Lower lobe of right lung (tissue), 2 donors: ENCODE results near the gene AGBL1. TPM values are rescaled to one million over a fixed set of nuclear protein-coding genes. Genes with fewer than 3 reads are reported as not detected.

Source experiments
- ATAC-seq, 2 donors: fragments of 200-7000 bp; cut with Tn5 transposase; one replicate each; pipeline ENCODE4 v1.9.1; 2020 to 2022; ENCODE audit warnings: mild to moderate bottlenecking in 2 of 2, moderate library complexity in 2 of 2
- DNase-seq: peaks from one replicate; pipeline ENCODE4 v3.0.0-alpha.2; 2020
- H3K27ac ChIP-seq: fragments of 200-600 bp; one replicate; pipeline ENCODE4 v1.8.0; 2022
- H3K27me3 ChIP-seq: fragments of 200-600 bp; one replicate; pipeline ENCODE4 v1.8.0; 2022; ENCODE audit warnings: low read depth
- H3K36me3 ChIP-seq: fragments of 200-600 bp; one replicate; pipeline ENCODE4 v1.8.0; 2022; ENCODE audit warnings: mild to moderate bottlenecking
- H3K4me1 ChIP-seq: fragments of 200-600 bp; one replicate; pipeline ENCODE4 v1.8.0; 2022
- H3K4me3 ChIP-seq: fragments of 200-600 bp; one replicate; pipeline ENCODE4 v1.8.0; 2022; ENCODE audit warnings: mild to moderate bottlenecking
- H3K9me3 ChIP-seq: fragments of 200-600 bp; one replicate; pipeline ENCODE4 v1.8.0; 2022
- intact Hi-C: fragments of 100-400 bp; cut with DNase I; formaldehyde crosslinking; loops from one replicate; pipeline ENCODE4 v1.11.0; 2022
- total RNA-seq: library from RNA; stranded (reverse); fragmentation: NEBNext Ultra II Directional; extraction: Animal tissue kit (Norgen Biotek cat#: 25700); gene quantifications from one replicate; pipeline ENCODE4 v1.2.1, GENCODE V29; 2021
- TF ChIP-seq, protein P1 (sequence below): fragments of 200-600 bp; IDR thresholded peaks from one replicate; pipeline ENCODE4 v1.8.0; 2022; ENCODE audit warnings: antibody characterized with exemption, mild to moderate bottlenecking
- donor health status: DM: no; HTN: yes; CAD: no; lungs with severe emphysema.

The AGBL1 gene
- total RNA-seq, 1 donor from 2014 or later: 12.0 TPM

DNA sequence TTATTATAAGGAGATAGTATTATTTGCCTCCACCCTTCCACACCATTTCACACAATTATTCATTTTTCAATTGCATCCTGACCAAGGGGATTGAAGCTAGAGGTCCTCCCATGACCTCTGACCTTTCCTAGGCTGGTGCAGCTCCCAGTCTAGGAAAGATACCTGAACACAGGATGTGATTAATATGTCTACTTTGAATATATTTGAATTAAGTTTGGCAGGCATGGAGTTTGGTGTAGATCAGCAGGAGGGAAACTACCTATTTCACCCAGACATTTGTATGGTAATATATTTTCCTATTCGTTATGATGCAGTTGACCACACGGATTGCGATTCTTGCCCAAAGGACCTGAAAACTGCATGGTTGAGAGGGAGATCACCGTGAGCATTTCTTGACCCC is 596.3 kb downstream of the AGBL1 start:
- H3K4me3 ChIP-seq: no peak overlapping the region
- intact Hi-C loops: no loop called here
- no peaks in the 10 kb centered on the region for H3K9me3 ChIP-seq
- DNase-seq (no peak), ATAC-seq (no peak)
- TF ChIP-seq, protein P1, sequence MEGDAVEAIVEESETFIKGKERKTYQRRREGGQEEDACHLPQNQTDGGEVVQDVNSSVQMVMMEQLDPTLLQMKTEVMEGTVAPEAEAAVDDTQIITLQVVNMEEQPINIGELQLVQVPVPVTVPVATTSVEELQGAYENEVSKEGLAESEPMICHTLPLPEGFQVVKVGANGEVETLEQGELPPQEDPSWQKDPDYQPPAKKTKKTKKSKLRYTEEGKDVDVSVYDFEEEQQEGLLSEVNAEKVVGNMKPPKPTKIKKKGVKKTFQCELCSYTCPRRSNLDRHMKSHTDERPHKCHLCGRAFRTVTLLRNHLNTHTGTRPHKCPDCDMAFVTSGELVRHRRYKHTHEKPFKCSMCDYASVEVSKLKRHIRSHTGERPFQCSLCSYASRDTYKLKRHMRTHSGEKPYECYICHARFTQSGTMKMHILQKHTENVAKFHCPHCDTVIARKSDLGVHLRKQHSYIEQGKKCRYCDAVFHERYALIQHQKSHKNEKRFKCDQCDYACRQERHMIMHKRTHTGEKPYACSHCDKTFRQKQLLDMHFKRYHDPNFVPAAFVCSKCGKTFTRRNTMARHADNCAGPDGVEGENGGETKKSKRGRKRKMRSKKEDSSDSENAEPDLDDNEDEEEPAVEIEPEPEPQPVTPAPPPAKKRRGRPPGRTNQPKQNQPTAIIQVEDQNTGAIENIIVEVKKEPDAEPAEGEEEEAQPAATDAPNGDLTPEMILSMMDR: no peak
- no peaks in the 10 kb centered on the region for H3K36me3 ChIP-seq
- no peaks in the 10 kb centered on the region for H3K27me3 ChIP-seq
- H3K27ac ChIP-seq: no peak overlapping the region
- no peaks in the 10 kb centered on the region for H3K4me1 ChIP-seq

DNA sequence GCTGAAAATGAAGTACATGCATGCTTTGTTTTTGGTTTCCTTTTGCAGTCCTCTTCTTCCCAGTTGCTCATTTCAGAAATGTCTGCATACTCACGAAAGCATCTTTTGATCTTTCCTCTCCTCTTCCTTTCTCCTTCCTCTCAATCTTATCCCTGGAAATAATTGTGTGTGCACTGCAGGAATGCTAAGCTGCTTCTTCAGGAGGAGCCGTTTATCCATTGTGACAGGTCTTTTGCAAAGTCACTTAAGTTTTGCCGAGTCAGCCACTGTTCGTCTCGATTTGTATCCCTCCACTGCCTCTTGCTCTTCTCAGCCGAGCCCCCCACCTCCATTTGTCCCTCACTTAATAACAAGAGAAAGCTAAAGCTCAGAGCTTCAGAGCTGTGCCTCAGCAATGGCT is 597.6 kb downstream of the AGBL1 start:
- Histone ChIP-seq H3K36me3 (no peaks in the 10 kb centered on the region), H3K27ac (no peak overlapping the region), H3K4me3 (no peak overlapping the region), H3K9me3 (no peaks in the 10 kb centered on the region), H3K27me3 (no peaks in the 10 kb centered on the region), H3K4me1 (no peaks in the 10 kb centered on the region)
- intact Hi-C loops: no loop called here
- TF ChIP-seq, protein P1: no peak
- DNase-seq (no peak), ATAC-seq (no peak)

DNA sequence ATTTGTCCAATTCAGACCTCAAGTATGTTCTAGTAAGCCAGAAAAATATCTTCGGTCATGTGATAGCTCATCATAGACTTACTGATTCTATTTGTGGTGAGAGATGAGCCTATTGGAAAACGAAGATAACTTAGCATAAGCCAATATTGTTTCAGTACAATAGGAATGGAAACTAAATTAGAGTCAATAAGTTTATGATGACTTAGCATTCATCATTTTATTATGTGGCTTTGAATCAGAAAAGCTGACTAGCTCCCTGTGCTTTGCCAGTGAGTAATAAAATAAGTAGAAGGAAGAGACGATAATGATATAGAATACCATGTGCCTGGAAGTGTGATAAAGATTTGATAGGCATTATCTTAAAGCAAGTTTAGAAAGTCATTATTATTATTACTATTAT is 605.6 kb downstream of the AGBL1 start:
- Histone ChIP-seq H3K27ac (no peak overlapping the region), H3K9me3 (no peaks in the 10 kb centered on the region), H3K27me3 (no peaks in the 10 kb centered on the region), H3K36me3 (no peaks in the 10 kb centered on the region), H3K4me3 (no peak overlapping the region), H3K4me1 (no peaks in the 10 kb centered on the region)
- TF ChIP-seq, protein P1: no peak
- intact Hi-C loops: no loop called here
- no peak for ATAC-seq
- DNase-seq: no peak

DNA sequence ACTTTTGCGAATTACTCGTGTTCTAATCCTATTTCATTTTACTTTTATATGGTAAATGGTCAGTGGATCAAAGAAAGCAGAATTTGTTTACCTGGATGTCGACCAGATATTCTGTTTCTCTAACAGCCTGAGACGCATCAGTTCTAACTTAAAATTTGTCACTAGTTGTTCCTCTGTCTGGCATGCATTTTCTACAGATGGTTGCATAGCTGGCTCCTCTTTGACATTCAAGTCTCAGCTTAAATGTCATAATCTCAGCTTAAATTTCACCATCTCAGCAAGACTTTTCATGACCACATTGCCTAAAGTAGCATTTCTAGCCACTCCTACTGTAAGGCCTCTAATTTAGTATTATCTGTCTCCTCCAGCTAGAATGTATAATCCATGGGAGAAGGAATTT is 609.3 kb downstream of the AGBL1 start:
- Histone ChIP-seq H3K27me3 (no peaks in the 10 kb centered on the region), H3K4me1 (no peaks in the 10 kb centered on the region), H3K9me3 (no peaks in the 10 kb centered on the region), H3K4me3 (no peak overlapping the region), H3K36me3 (no peaks in the 10 kb centered on the region), H3K27ac (no peak overlapping the region)
- intact Hi-C loops: no loop called here
- no peak for ATAC-seq
- TF ChIP-seq, protein P1: no peak
- no peak for DNase-seq

DNA sequence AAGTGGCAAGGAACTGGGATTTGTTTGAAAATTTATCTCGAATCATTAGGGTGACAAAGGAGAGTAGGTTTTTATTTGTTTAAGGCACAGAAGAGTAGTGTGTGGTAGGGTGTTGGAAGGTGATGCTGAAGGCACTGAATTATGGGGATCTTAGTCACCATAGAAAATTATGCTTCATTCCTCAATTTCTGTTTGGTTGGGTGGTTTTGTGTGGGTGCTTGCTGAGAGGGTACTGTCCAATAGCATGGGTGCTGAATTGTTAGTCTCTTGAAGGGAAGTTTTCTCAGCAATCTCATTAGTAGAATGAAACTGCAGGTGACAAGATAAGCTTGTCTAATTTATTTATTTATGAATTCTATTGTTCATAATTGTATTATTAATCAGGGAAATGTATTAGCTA is 610.9 kb downstream of the AGBL1 start:
- Histone ChIP-seq H3K4me3 (no peak overlapping the region), H3K27me3 (no peaks in the 10 kb centered on the region), H3K27ac (no peak overlapping the region), H3K9me3 (no peaks in the 10 kb centered on the region), H3K4me1 (no peaks in the 10 kb centered on the region), H3K36me3 (no peaks in the 10 kb centered on the region)
- TF ChIP-seq, protein P1: no peak
- ATAC-seq (no peak), DNase-seq (no peak)
- intact Hi-C loops: no loop called here

DNA sequence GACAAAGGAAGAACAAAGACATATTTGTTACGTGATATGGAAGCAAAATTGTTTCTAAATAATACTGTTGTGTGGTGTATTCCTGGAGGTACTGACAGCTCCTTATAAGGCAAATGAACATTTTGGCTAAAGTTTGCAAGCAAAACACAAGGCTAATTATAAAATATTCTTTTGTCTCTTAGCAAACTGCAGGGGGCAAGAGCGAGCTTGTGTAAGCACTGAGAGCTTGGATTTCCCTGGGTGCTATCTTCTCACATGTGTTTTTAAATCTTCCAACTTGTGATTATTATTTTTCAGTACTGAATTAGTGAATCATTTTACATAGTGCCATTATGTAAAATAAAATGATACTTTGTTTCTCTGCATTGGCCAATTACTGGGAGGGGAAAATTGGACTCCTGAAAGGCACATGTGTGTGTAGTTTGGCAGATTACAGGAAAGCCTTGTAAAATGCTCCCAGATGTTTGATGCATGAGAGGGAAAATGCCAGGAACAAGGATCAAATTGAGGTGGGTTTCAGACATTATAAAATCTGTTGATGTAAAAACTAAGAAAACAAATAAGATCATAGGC is 611.5 kb downstream of the AGBL1 start:
- H3K27me3 ChIP-seq: no peaks in the 10 kb centered on the region
- no peak for ATAC-seq
- DNase-seq: no peak
- intact Hi-C loops: no loop called here
- H3K36me3 ChIP-seq: no peaks in the 10 kb centered on the region
- no peak overlapping the region for H3K4me3 ChIP-seq
- TF ChIP-seq, protein P1: no peak
- H3K9me3 ChIP-seq: no peaks in the 10 kb centered on the region
- H3K4me1 ChIP-seq: no peaks in the 10 kb centered on the region
- H3K27ac ChIP-seq: no peak overlapping the region
